Uterus (tissue), 4 donors: ENCODE data around the gene NCAM1. TPM values are rescaled to one million over a fixed set of nuclear protein-coding genes. Genes with fewer than 3 reads are reported as not detected.
A peak's percentile ranks its signal among the peaks of the same experiment; 100 is the strongest.

ENCODE experiments used
- DNase-seq, 2 donors: peaks; one replicate each; pipeline ENCODE4 v3.0.0-alpha.2; 2019 to 2020
- H3K27ac ChIP-seq, 2 donors: fragments of 200-600 bp; sonication (generic); 1 replicate in 1 of 2; 2 replicates in 1 of 2; pipeline ENCODE4 v1.5.1; 2016 to 2018
- H3K27me3 ChIP-seq, 2 donors: fragments of 200-600 bp; sonication (generic); one replicate each; pipeline ENCODE4 v1.5.1; 2018 to 2019; ENCODE audit warnings: control low read depth in 1 of 2
- H3K36me3 ChIP-seq, 2 donors: fragments of 200-600 bp; sonication (generic); one replicate each; pipeline ENCODE4 v1.5.1; 2019; ENCODE audit warnings: control low read depth in 1 of 2
- H3K4me1 ChIP-seq, 2 donors: fragments of 200-600 bp; sonication (generic); one replicate each; pipeline ENCODE4 v1.5.1; 2018 to 2019; ENCODE audit warnings: control low read depth in 1 of 2
- H3K4me3 ChIP-seq, 2 donors: fragments of 200-600 bp; sonication (generic); 1 replicate in 1 of 2; 2 replicates in 1 of 2; pipeline ENCODE4 v1.5.1; 2018 to 2019; ENCODE audit warnings: mild to moderate bottlenecking in 1 of 2
- H3K9me3 ChIP-seq, 2 donors: fragments of 200-600 bp; sonication (generic); one replicate each; pipeline ENCODE4 v1.5.1; 2019; ENCODE audit warnings: control low read depth in 1 of 2
- CTCF ChIP-seq, 4 experiments: fragments of 200-600 bp in 2 of 4; fragments of 450-650 bp in 2 of 4; sonication (generic) in 2 of 4; IDR thresholded peaks; one replicate each; pipeline ENCODE4 v1.5.1; 2016 to 2019; ENCODE audit warnings: antibody characterized with exemption in 4 of 4, mild to moderate bottlenecking in 2 of 4, moderate library complexity in 1 of 4
- POLR2A ChIP-seq, 2 donors: fragments of 450-650 bp; IDR thresholded peaks; one replicate each; pipeline ENCODE4 v1.6.1; 2016; ENCODE audit warnings: antibody characterized with exemption in 2 of 2, mild to moderate bottlenecking in 1 of 2, moderate library complexity in 1 of 2
- intact Hi-C: fragments of 100-400 bp; cut with DNase I; formaldehyde crosslinking; loops from one replicate; pipeline ENCODE4 v1.15.1; 2023; ENCODE audit warnings: low total_unique reads
- total RNA-seq, 4 donors: library from RNA; depleted of rRNA in 3 of 4; stranded (reverse); fragments of >200 nt in 3 of 4; gene quantifications; one replicate each; pipeline versions ENCODE4 v1.1.0 to v1.2.4, GENCODE V29; 2014 to 2023
- donor health status: DM: yes; HTN: yes; CAD: no.

NCAM1 gene
- total RNA-seq, 4 donors from 2014 or later: 54.4 to 210 (median 171) TPM

GRCh38 chr11:113083571-113083970 lies 122.4 kb downstream of the NCAM1 start:
- Histone ChIP-seq H3K9me3 (no peaks in the 10 kb centered on the region), H3K27ac (no peak overlapping the region), H3K36me3 (no peaks in the 10 kb centered on the region), H3K4me3 (no peak overlapping the region), H3K4me1 (no peaks in the 10 kb centered on the region), H3K27me3 (no peaks in the 10 kb centered on the region)
- no peak for TF ChIP-seq CTCF (IDR thresholded peaks at IDR 0.05)
- TF ChIP-seq POLR2A (IDR thresholded peaks at IDR 0.05): no peak
- intact Hi-C loops: no loop called here
- DNase-seq: no peak

- Histone ChIP-seq H3K4me1 (no peaks in the 10 kb centered on the region), H3K4me3 (no peak overlapping the region), H3K27ac (no peak overlapping the region), H3K27me3 (no peaks in the 10 kb centered on the region), H3K36me3 (no peaks in the 10 kb centered on the region), H3K9me3 (no peaks in the 10 kb centered on the region)
- TF ChIP-seq POLR2A (IDR thresholded peaks at IDR 0.05) (no peak), CTCF (IDR thresholded peaks at IDR 0.05) (no peak)
- intact Hi-C loops: no loop called here
- no peak for DNase-seq
Measured at GRCh38 chr11:113084297-113084696, 123.1 kb downstream of the NCAM1 start.

GRCh38 chr11:113085446-113085845 lies 124.2 kb downstream of the NCAM1 start:
- no peak for DNase-seq
- intact Hi-C loops: no loop called here
- no peak overlapping the region for H3K4me3 ChIP-seq
- no peaks in the 10 kb centered on the region for H3K9me3 ChIP-seq
- no peaks in the 10 kb centered on the region for H3K36me3 ChIP-seq
- H3K27me3 ChIP-seq: no peaks in the 10 kb centered on the region
- no peak overlapping the region for H3K27ac ChIP-seq
- H3K4me1 ChIP-seq: no peaks in the 10 kb centered on the region
- TF ChIP-seq CTCF (IDR thresholded peaks at IDR 0.05) (no peak), POLR2A (IDR thresholded peaks at IDR 0.05) (no peak)

- no peaks in the 10 kb centered on the region for H3K36me3 ChIP-seq
- peaks cover 0 to 8% of the 10 kb centered on the region in 2 donors for H3K4me1 ChIP-seq
- intact Hi-C loops: no loop called here
- no peaks in the 10 kb centered on the region for H3K27me3 ChIP-seq
- DNase-seq: no peak
- H3K9me3 ChIP-seq: no peaks in the 10 kb centered on the region
- H3K4me3 ChIP-seq: no peak overlapping the region
- no peak for TF ChIP-seq CTCF (IDR thresholded peaks at IDR 0.05)
- TF ChIP-seq POLR2A (IDR thresholded peaks at IDR 0.05): no peak
- H3K27ac ChIP-seq: no peak overlapping the region
Measured at GRCh38 chr11:113087706-113088105, 126.5 kb downstream of the NCAM1 start.

GRCh38 chr11:113090716-113091480 lies 129.7 kb downstream of the NCAM1 start:
- Histone ChIP-seq H3K4me1 (peaks cover 0 to 8% of the 10 kb centered on the region in 2 donors), H3K36me3 (no peaks in the 10 kb centered on the region), H3K4me3 (no peak overlapping the region), H3K27me3 (no peaks in the 10 kb centered on the region), H3K9me3 (no peaks in the 10 kb centered on the region), H3K27ac (peak overlapping the region; percentile 48 to 63)
- no peak for DNase-seq
- intact Hi-C loops: no loop called here
- no peak for TF ChIP-seq CTCF (IDR thresholded peaks at IDR 0.05)
- no peak for TF ChIP-seq POLR2A (IDR thresholded peaks at IDR 0.05)
